GM19025 (cell line): ENCODE results near the gene OR4B1.

Experiments
- ATAC-seq: cut with Tn5 transposase; IDR thresholded peaks from one replicate; pipeline ENCODE4 v1.9.1; 2021; ENCODE audit warnings: mild to moderate bottlenecking, low read depth, moderate library complexity; ENCODE audit not compliant: unreplicated experiment

The OR4B1 gene

DNA sequence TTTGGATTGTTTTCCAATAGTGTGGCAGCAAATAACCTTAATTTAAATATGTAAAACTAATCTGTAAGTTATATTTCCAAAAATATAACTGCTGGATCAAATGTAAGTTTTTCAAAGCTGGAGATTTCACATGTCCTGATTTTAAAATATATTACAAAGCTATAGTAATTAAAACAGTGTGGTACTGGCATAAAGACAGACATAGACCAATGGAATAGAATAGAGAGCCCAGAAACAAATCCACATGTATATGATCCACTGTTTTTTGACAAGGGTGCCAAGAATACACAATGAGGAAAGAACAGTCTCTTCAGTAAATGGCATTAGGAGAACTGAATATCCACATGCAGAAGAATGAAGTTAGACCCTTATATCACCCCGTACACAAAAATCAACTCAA lies 32.3 kb downstream of the OR4B1 start:
- ATAC-seq, result no peak

DNA sequence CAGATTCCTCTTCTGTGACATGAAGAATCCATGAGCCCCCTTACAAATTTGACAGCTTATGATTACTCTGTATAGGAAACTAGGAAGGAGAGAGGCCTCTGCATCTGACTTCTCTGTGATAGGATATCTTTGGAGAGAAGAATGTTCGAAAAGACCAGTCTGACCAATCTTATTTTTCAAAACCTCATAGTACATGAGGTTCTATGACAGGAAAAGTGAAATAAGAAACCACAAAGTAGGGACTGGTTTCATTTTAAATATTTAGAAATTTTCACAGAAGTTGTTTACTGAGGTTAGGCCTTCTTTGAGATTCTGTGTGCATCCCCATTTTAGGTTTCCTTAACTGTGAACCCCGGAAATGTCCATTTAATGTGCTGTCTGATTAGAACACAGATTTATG lies 45.0 kb downstream of the OR4B1 start:
- ATAC-seq, result no peak

DNA sequence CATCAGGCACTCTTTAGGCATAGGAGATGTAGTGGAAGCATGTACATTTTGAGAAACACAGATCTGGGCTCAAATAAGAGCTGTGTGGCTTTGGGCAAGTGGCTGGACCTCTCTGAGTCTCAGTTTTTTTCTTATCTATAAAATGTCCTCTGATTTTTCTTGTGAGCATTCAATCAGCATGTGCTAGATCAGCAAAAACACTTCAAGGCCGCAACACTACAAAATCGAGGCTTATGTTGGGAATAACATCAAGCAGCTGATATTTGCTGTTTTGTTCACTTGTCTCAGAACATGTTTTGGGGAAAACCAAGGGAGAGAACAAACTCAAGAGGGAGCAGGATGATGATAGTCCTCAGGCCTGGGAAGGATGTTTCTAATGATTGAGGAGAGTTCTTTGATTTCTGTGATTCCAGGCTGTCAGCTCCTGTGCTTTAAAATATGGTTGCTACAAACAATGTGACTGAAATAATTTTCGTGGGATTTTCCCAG lies 46.9 kb downstream of the OR4B1 start, which contains the start of gene OR4X1:
OR4X1 (plus strand) TSS at position 439 of the 489 bp plus-strand sequence; CDS start at position 439, 0 bp downstream.
- no peak for ATAC-seq
